ENCODE results near the gene HSPH1.
A peak's percentile ranks its signal among the peaks of the same experiment; 100 is the strongest.

GRCh38 chr13:31162151-31163008, 676 bp upstream of the HSPH1 start:
- TF ChIP-seq POLR2A (IDR thresholded peaks at IDR 0.05; ENCODE audit: low read depth, low read length) (peak; percentile 81), GATA2 (IDR thresholded peaks at IDR 0.05; ENCODE audit: insufficient read depth, insufficient read length, low read depth, low read length) (no peak), EZH2 (IDR thresholded peaks at IDR 0.05; ENCODE audit: borderline replicate concordance, low read depth, low read length, severe bottlenecking) (no peak)

Data from endothelial cell of umbilical vein (primary cell).